Measurements from ENCODE around the gene YKT6. TPM values are rescaled to one million over a fixed set of nuclear protein-coding genes. Genes with fewer than 3 reads are reported as not detected.
"Not testable (repeated sequence)": the region's sequence is repeated elsewhere in the genome, so short reads cannot be mapped to it uniquely, and the experiment has no call there.

YKT6 gene
- total RNA-seq, 1 donor from 2014 or later, result 54.7 TPM

DNA sequence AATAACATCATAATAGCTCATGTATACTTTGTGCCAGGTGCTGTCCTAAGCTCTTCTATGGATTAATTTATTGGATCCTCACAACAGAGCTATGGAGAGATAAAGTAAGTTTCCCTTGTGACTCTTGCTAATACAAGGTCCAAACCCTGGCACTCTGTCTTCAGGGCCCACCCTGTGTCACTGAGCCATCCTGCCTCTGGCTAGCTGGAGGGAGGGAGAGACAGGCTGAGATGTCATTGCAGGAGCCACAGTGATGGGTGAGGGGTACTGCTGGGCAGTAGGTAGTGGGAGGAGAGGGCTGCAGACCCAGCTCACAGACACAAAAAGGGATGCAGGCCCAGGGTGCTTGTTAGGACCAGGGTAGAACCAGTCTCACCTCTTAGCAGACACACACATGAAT, 28.4 kb upstream of the YKT6 start:
- DNase-seq, result no peak

DNA sequence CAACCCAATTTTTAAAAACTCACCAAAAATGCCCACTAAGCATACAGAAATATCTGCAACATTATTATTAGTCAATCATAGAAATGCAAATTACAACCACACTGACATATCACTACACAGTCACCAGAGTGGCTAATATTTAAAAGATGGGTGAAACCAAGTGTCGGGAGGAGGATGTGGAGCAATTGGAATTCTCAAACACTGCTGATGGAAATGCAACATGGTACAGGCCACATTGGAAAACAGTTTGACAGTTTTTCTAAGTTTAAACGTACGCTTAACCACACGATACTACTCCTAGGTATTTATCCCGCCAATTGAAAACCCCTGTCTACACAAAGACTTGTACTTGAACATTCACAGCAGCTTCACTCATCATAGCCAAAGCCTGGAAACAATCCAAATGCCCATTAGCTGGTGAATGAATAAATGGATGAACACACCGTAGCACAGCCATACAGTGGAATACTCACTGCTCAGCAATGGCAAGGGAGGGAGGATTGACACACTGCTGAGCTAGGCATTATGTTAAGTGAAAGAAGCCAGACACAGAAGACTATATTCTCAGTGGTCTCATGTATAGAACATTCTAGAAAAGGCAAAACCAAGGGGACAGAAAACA, 27.9 kb upstream of the YKT6 start:
- no peak for DNase-seq

DNA sequence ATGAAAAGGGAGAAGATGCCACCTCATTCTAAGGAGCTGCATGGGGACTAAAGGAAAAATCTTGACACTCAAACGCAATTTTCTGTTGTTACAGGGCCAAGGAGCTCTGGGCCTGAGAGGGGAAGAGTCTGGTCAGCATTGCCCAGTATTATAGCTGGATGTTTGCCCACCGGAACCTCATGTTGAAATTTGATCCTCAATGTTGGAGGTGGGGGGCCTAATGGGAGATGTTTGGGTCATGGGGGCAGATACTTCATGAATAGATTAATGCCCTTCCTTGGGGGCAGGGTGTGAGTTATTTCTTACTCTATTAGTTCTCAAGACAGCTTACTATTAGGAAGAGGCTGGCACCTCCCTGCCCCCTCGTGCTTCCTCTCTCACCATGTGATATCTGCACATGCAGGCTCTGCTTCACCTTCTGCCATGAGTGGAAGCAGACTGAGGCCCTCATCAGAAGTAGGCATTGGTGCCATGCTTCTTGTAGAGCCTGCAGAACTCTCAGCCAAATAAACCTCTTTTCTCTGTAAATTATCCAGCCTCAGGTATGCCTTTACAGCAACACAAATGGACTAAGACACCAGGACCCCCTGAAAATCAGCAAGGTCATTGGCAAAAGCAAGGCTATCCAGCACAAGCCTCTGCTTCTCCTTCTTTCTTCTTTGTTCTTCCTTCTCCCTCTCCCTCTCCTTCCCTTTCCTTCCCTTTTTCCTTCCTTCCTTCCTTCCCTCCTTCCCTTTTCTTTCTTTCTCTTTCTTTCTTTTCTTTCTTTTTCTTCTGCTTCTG, 26.7 kb upstream of the YKT6 start:
- no peak for DNase-seq

DNA sequence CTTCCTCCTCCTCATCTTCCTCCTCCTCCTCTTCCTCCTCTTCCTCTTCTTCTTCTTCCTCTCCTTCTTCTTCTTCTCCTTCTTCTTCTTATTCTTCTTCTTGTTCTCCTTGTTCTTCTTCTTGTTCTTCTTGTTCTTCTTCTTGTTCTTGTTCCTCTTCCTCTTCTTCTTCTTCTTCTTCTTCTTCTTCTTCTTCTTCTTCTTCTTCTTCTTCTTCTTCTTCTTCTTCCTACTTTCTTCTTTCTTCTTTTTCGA, 26.2 kb upstream of the YKT6 start:
- DNase-seq, result not testable (repeated sequence)

DNA sequence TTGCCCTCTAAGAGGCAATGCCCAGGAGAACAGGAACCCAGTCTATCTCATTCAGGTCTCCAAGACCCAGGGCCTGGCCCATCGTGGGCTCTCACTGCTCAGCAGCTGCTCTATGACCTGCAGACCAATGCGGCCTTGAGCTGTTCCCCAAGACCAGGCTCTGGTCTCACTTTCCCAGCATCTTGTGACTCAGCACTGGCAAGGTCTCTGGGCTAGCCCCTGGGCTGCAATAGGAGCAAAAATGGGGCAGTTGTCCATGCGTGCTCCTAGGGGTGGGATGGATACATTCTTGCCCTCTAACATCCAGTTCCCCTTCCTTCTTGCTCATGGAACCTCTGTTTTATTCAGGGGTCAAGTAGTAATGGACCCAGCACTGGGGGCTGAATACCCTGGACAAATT, 25.0 kb upstream of the YKT6 start:
- no peak for DNase-seq

DNA sequence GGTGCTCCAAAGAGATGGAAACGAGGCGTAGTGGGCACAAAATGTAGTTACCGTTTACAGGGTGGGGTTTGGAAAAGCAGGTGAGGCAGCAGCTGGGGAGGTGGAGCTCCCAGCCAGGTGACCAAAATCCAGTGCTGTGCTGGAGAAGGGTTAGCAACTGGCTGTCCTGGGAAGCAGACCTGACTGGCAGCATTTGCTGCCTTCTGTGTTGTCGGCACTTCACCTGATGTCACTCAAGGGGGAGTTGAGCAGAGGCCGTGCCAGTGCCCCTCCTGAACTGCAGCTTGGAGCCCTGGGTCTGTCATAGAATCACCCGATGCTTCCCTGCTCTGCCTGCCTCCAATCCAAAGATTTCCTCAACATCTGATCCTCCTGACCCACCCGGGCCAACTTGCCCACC, 24.3 kb upstream of the YKT6 start:
- no peak for DNase-seq

DNA sequence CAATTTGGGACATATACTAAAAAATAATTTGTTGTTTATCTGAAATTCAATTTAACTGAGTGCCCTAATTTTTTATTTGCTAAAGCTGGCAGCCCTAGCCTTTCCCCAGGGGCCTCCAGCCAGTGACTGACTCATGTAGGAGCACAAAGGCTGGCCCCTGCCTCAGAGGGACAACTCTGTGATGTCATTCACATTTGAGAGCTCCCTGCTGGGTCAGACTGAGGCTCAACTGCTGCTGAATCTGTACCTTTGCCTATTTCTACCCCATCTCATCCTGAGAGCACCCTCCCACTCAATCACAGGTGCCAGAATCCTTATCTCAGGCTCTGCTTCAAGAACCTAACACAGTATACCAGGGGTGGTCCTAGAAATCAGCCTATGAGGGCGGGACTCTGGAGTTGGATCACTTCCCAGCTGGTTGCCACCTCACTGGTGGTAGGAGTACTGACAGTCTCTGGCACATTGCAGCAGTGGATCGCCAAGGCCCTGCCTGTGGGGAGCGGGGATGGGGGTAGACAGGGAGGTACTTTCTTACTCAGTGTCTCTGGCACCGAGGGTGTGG, 23.1 kb upstream of the YKT6 start:
- DNase-seq, result peak; percentile 27

DNA sequence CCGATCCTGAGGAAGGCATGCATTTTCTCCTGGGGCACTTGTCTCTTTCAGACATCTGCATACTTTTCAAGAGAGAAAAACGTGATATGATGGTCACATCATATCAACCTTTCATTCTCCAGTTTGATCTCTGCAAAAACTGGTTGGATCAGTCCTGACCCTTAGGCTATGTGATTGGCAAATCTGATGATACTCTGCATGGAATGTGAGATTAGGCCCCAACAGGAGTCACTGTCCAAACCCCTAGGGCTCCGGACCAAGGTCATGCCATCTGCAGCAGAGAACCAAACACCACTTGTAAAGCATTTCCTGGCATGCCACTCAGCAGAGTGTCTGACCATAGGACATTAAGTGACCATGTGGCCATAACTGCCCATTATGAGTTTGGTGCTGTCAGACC, 20.1 kb upstream of the YKT6 start:
- no peak for DNase-seq

DNA sequence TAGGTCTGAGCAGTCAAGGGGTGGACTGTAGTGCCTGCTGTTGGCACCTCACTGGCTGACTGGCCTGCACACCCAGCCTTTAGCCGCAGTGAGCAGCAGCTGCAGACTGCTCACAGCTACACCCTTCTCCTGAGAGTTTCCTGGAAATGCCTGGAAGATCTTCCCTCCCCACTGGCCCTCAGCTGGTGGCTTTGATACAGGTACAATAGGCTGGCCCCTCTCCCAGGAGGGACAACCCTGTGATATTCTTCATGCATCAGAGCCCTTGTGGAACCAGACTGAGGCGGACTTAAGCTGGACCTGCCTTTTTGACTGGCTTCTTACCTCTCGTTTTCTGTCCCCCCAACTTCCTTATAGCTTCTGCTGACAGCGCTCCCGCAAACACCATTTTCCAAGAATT, 18.0 kb upstream of the YKT6 start:
- DNase-seq, result no peak

DNA sequence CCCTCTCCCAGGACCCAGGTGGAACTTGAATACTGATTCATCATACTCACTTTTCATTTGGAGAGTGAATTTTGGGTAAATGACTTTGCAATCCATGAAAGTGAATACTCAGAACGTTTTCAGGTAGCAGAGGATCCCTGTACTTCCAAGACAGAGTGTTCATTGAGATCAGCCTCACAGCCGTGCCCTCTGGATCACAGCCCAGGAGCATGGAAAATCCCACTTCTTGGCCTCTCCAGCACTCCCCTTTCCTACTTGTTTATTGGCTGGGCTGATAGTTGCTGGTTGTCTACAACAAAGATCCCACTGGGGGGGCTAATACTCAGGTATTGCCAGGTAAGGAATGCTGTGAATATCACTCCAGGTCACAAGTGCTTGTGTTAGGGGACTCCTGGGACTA, 17.4 kb upstream of the YKT6 start:
- no peak for DNase-seq

DNA sequence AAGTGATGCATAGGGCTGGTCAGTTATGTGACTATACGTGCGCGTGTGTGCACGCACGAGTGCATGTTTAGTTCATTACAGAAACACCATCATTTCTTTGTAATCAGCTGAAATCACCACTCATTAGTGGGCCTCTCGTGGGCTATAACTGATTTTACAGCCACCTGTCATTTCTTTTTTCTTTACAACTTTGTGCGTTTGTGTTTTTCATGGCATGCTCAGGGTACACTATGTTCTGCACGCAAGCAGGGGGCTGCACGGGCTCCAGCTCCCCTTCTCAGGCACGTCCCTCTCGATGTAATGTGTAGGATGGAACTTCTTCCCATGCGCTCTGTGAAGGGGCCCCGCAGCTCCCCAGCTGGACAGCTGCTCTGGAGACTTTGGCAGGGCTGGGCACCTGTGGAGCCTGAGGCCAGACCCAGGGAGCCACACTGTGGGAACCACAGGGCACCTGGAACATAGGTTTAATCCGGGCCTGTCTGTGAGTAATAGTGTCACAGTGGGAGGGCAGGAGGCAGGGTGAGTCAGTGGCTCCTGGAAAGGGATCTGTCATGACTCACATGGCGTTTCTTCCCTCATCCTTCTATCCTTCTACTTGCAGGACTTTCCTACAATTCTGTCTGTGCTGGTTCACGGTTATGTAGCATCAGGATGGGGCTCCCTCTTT, 16.4 kb upstream of the YKT6 start:
- DNase-seq, result no peak

DNA sequence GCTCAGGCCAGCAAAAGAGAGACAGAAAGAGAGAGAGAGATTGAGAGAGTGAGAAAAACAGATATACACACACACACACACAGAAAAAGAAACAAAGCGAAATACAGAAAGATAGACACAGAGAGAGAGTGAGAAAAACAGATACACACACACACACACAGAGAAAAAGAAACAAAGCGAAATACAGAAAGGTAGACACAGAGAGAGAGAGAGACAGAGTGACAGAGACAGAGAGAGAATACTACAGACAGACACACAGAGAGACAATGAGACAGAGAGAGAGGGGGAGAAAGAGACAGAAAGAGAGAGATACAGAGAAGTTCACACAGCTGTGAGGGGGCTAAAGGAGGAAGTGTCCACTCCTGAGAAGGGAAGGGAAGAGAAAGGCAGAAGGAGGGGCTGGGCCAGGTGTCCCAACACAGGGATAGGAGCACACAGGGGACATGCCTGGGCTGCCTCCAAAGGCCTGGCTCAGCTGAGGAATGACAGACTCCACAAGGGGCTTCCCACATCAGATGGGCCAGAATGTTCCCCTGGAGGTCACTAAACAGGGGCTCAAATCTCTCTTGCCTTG, 15.8 kb upstream of the YKT6 start:
- no peak for DNase-seq

DNA sequence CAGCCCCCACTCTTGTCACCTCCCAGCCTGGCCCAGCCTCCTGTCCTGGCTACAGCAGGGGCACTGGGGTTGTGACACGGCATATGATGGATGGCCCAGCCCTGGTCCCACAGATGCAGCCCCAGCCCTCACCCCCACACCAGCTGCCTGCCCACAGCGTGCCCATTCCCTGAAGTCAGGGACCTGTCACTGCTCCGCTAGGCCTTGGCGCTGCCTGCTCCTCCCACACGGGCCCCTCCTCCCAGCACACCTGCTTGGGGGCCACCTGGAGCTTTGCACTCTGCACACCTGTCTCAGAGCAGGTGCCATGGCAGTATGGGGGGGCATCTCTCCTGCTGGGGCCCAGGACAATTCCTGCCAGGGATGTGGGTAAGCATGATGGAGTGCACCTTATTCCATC, 15.0 kb upstream of the YKT6 start:
- no peak for DNase-seq

DNA sequence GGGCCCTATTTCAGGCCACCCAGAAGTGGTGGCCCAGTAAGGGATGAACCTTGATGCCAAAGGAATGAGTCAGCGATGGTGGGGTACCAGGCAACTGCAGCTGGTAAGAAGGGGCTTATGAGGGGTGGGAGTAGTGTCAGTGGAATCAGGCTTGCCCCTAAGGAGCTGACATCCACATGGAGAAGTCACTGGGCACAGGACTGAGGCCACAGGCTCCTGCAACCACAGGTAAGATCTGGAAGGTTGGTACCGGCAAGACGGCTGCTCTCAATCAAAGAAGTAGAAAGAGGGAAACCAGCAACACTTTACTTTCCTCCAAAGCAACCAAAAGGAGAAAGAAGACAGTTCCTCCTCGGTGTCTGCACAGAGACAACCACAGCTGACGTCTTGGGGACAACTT, 14.0 kb upstream of the YKT6 start:
- DNase-seq, result no peak

DNA sequence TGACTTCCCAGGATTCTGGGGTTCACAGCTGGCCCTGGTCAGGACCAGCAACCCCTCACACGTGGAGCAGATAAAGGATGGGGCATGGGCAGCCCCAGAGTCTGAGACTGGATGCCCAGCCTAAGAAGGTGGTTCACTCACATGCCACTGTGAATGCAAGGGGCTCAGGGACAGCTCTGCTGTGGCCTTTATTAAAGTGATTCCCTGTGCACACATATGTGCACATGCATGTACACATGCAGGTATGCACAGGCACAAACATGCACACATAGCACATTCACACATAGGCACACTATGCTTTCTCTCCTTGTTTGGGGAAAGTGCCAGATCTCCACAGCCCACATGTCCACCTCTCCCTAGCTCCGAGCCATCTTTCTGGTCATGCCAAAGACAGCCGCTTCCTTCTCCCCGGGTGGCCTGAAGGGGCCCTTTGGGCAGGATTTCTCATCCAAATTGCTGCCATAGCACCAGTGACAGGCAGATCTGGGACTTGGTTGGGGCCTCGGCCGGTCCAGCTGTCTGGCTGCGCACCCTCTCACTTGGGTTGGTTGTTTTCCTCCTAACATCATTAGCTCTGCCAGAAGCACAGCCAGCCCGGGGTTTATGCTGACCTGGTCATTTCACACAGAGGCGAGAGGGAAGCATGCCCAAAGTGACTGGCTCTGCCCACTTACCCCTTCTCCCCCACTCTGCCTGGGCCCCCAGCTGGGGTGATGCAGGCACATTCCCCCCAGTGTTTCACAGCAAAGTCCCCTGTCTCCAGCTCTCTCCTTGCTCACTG, 13.0 kb upstream of the YKT6 start:
- no peak for DNase-seq

DNA sequence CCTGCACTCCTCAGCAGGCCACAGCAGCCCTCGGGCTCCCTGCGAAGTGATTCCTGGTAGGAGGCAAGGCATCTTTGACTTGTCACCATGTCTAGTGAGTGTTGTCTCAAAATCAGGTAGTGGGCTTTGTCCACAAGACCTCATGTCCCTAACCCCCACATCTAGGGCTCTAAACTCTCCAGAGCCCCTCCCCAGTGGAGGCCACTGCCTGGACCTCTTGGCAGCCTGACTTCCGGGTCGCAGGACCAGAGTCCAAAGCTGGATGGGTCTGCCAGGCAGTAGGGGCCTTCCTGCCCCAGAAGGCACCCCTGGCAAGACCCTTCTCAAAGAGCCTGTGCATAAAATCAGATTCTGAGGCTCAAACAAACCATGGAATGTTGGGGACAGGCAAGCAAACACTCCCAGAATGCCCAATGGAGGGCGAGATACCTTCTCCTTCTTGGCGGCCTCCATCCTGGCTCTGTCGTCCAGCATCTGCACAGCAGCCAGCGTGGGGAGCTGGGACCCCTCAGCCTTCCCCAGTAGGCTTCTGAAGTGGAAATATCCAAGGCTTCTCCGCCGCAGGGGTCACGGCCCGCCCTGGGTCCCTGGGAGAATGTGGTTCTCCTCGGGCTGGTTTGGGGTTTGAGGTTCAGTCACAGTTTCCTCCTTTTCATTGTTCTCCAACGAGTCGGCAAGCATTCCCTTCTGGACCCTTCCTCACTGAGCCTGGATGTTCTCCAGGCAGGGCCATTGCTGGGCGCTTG, 12.1 kb upstream of the YKT6 start:
- DNase-seq, result no peak

DNA sequence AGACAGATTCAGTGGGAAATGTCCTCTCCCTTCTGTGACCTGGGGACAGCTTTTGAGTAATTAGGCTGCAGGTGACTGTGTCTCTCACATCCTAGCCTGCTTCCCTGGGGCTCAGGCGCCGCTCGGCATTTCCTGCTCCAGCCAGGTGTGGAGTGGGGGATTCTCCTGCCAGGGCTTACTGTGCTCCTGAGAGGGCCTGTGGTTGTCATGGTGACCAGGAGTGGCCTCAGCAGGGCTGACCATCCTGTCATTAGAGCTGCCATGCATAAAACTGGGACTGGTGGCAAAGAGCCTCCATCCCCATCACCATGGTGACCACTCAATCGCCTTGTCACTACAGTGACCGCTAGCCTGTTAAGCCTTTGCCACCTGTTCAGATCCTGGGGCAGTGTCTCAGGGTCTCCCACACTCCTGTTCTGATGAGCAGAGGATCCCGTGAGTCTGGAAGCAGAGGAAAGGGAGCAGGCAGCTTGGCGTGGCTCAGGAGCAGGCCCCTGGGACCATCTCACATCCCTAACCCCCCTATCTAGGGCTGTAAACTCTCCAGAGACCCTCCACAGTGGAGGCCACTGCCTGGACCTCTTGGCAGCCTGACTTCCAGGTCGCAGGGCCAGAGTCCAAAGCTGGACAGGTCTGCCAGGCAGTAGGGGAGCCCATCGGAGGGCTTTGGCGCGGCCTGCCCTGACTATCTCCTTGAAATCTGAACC, 11.3 kb upstream of the YKT6 start, which contains the start of gene GCK:
Gene GCK, minus strand, starts transcription at position 154 of the 707 bp plus-strand sequence. CDS start 486 bp downstream, outside the sequence.
- DNase-seq, result no peak

DNA sequence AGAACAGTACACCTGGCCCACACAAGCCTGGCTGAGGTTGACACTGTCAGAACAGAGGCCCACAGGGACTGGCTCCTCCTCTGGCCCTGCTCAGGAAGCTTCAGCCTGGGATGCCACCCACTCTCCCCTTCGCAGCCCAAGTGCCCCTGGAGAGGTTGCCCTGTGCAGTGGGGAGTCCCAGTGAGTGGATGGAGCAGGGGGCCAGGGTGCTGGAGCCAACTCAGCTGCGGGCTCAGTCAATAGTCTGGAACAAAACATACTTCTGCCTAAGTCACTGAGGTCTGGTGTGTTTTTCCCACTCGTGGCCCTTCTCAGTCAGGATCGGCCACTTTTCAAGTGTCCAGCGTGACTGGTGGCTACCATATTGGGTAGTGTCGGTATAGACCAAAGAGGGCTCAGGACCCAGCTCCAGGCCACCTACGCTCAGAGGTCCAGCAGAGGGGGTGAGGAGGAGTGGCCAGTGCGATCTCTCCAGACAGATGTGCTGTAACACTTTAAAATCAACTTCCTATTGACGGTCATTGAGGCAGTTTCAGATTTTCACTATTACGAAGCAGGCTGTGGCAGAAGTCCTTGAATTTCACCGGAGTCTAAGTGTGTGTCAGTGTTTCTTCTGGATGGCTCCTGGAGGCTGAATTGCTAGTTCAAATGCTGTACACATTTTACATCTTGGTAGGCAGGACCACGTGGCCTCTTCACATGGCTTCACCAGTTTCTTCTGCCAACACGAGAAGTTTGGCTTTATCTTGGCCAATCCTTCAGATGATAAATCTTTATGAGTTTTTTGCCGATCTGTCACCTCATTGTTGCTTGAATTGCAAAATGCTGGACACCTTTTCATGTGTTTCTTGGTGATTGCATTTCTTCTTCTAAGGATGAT, 10.5 kb upstream of the YKT6 start:
- DNase-seq, result no peak

DNA sequence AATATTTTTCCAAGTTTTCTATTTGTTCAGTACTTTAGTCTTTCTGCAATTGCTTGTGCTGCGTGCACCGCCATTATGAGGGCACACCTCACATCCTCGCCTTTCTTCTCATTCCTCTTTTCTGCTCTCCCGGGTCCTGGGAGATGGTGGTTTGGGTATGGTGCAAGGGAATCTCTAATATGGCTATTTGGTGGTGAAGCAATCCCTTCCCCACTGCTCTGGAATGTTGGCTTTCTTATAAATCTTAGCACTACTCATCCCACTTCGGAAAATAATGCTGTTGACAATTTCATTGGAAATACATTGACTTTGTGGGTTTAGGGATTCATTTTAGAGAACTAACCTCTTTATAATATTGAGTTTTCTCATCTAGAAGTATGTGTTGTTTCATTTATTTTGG, 9.6 kb upstream of the YKT6 start:
- no peak for DNase-seq

All from occipital lobe (tissue), 2 donors.